ENCODE measurements around the gene NEB.
"Not testable (repeated sequence)": the region's sequence is repeated elsewhere in the genome, so short reads cannot be mapped to it uniquely, and the experiment has no call there.

Gene NEB

GRCh38 chr2:151745261-151745660, 11.0 kb upstream of the NEB start:
- not testable (repeated sequence) for H3K27me3 Mint-ChIP-seq; H3K4me3 Mint-ChIP-seq; DNase-seq; H3K9me3 Mint-ChIP-seq; H3K36me3 Mint-ChIP-seq (ENCODE audit: insufficient read depth); H3K4me1 Mint-ChIP-seq (ENCODE audit: low read depth in 2 of 2); ATAC-seq (replicated peaks); H3K27ac Mint-ChIP-seq

- no peaks in the 10 kb centered on the region for H3K36me3 Mint-ChIP-seq (ENCODE audit: insufficient read depth)
- no peaks in the 10 kb centered on the region for H3K9me3 Mint-ChIP-seq
- H3K27ac Mint-ChIP-seq, result peak overlapping the region in 1 of 2 donors; percentile 50
- ATAC-seq (replicated peaks) (no peak), DNase-seq (no peak)
- H3K4me3 Mint-ChIP-seq, result no peak overlapping the region
- H3K27me3 Mint-ChIP-seq, result peaks cover 0 to 1% of the 10 kb centered on the region in 2 donors
- H3K4me1 Mint-ChIP-seq (ENCODE audit: low read depth in 2 of 2), result peaks cover 0 to 8% of the 10 kb centered on the region in 2 donors
Measured at GRCh38 chr2:151730262-151730975, 3.9 kb downstream of the NEB start.

GRCh38 chr2:151729837-151730236, 4.4 kb downstream of the NEB start:
- Mint-ChIP-seq H3K4me1 (ENCODE audit: low read depth in 2 of 2) (peaks cover 0 to 8% of the 10 kb centered on the region in 2 donors), H3K27me3 (peaks cover 0 to 7% of the 10 kb centered on the region in 2 donors), H3K4me3 (no peak overlapping the region), H3K27ac (peak overlapping the region in 1 of 2 donors; percentile 50), H3K36me3 (ENCODE audit: insufficient read depth) (no peaks in the 10 kb centered on the region), H3K9me3 (no peaks in the 10 kb centered on the region)
- DNase-seq (no peak), ATAC-seq (replicated peaks) (no peak)

- H3K36me3 Mint-ChIP-seq (ENCODE audit: insufficient read depth), result no peaks in the 10 kb centered on the region
- H3K4me1 Mint-ChIP-seq (ENCODE audit: low read depth in 2 of 2), result peaks cover 0 to 8% of the 10 kb centered on the region in 2 donors
- H3K9me3 Mint-ChIP-seq, result no peaks in the 10 kb centered on the region
- no peak overlapping the region for H3K4me3 Mint-ChIP-seq
- peak overlapping the region in 1 of 2 donors; percentile 50 for H3K27ac Mint-ChIP-seq
- peaks cover 0 to 9% of the 10 kb centered on the region in 2 donors for H3K27me3 Mint-ChIP-seq
- DNase-seq (no peak), ATAC-seq (replicated peaks) (no peak)
Measured at GRCh38 chr2:151729415-151729811, 4.9 kb downstream of the NEB start.

- Mint-ChIP-seq H3K36me3 (ENCODE audit: insufficient read depth) (no peaks in the 10 kb centered on the region), H3K27ac (no peak overlapping the region), H3K4me3 (no peak overlapping the region), H3K27me3 (peaks cover 0 to 9% of the 10 kb centered on the region in 2 donors), H3K9me3 (no peaks in the 10 kb centered on the region), H3K4me1 (ENCODE audit: low read depth in 2 of 2) (peaks cover 0 to 8% of the 10 kb centered on the region in 2 donors)
- DNase-seq (no peak), ATAC-seq (replicated peaks) (no peak)
Measured at GRCh38 chr2:151728804-151729414, 5.4 kb downstream of the NEB start.

GRCh38 chr2:151727593-151728552, 6.4 kb downstream of the NEB start:
- H3K36me3 Mint-ChIP-seq (ENCODE audit: insufficient read depth), result no peaks in the 10 kb centered on the region

GRCh38 chr2:151721161-151721560, 13.1 kb downstream of the NEB start:
- H3K9me3 Mint-ChIP-seq, result no peaks in the 10 kb centered on the region

More at GRCh38 chr2:151727593-151728552, 6.4 kb downstream of the NEB start:
- Mint-ChIP-seq H3K9me3 (no peaks in the 10 kb centered on the region), H3K4me1 (ENCODE audit: low read depth in 2 of 2) (peaks cover 0 to 8% of the 10 kb centered on the region in 2 donors), H3K4me3 (no peak overlapping the region), H3K27me3 (peaks cover 0 to 9% of the 10 kb centered on the region in 2 donors), H3K27ac (no peak overlapping the region)
- DNase-seq, result no peak
- no peak for ATAC-seq (replicated peaks)

GRCh38 chr2:151720521-151720920, 13.8 kb downstream of the NEB start:
- no peaks in the 10 kb centered on the region for H3K4me1 Mint-ChIP-seq (ENCODE audit: low read depth in 2 of 2)
- no peak overlapping the region for H3K27ac Mint-ChIP-seq
- no peaks in the 10 kb centered on the region for H3K36me3 Mint-ChIP-seq (ENCODE audit: insufficient read depth)
- peaks cover 6 to 9% of the 10 kb centered on the region in 2 donors for H3K27me3 Mint-ChIP-seq
- H3K4me3 Mint-ChIP-seq, result no peak overlapping the region
- DNase-seq (no peak), ATAC-seq (replicated peaks) (no peak)
- H3K9me3 Mint-ChIP-seq, result no peaks in the 10 kb centered on the region

More at GRCh38 chr2:151721161-151721560, 13.1 kb downstream of the NEB start:
- no peak for DNase-seq
- Mint-ChIP-seq H3K4me3 (no peak overlapping the region), H3K27ac (no peak overlapping the region), H3K4me1 (ENCODE audit: low read depth in 2 of 2) (no peaks in the 10 kb centered on the region), H3K36me3 (ENCODE audit: insufficient read depth) (no peaks in the 10 kb centered on the region), H3K27me3 (peaks cover 6 to 9% of the 10 kb centered on the region in 2 donors)
- ATAC-seq (replicated peaks), result no peak

GRCh38 chr2:151718796-151719195, 15.5 kb downstream of the NEB start:
- Mint-ChIP-seq H3K4me1 (ENCODE audit: low read depth in 2 of 2) (no peaks in the 10 kb centered on the region), H3K27me3 (peaks cover 0 to 6% of the 10 kb centered on the region in 2 donors), H3K9me3 (no peaks in the 10 kb centered on the region), H3K36me3 (ENCODE audit: insufficient read depth) (no peaks in the 10 kb centered on the region), H3K27ac (no peak overlapping the region), H3K4me3 (no peak overlapping the region)
- DNase-seq (no peak), ATAC-seq (replicated peaks) (no peak)

- DNase-seq (no peak), ATAC-seq (replicated peaks) (no peak)
- Mint-ChIP-seq H3K4me1 (ENCODE audit: low read depth in 2 of 2) (no peaks in the 10 kb centered on the region), H3K27me3 (peaks cover 0 to 6% of the 10 kb centered on the region in 2 donors), H3K4me3 (no peak overlapping the region), H3K36me3 (ENCODE audit: insufficient read depth) (no peaks in the 10 kb centered on the region), H3K27ac (no peak overlapping the region), H3K9me3 (no peaks in the 10 kb centered on the region)
Measured at GRCh38 chr2:151718247-151718646, 16.0 kb downstream of the NEB start.

- Mint-ChIP-seq H3K27ac (no peak overlapping the region), H3K4me1 (ENCODE audit: low read depth in 2 of 2) (no peaks in the 10 kb centered on the region), H3K4me3 (no peak overlapping the region), H3K27me3 (peaks cover 0 to 6% of the 10 kb centered on the region in 2 donors), H3K9me3 (no peaks in the 10 kb centered on the region), H3K36me3 (ENCODE audit: insufficient read depth) (no peaks in the 10 kb centered on the region)
- ATAC-seq (replicated peaks), result no peak
- no peak for DNase-seq
Measured at GRCh38 chr2:151716721-151717120, 17.6 kb downstream of the NEB start.

- no peak overlapping the region for H3K27ac Mint-ChIP-seq
- no peak for ATAC-seq (replicated peaks)
- H3K4me3 Mint-ChIP-seq, result no peak overlapping the region
- no peaks in the 10 kb centered on the region for H3K27me3 Mint-ChIP-seq
- DNase-seq, result no peak
- no peaks in the 10 kb centered on the region for H3K9me3 Mint-ChIP-seq
- H3K4me1 Mint-ChIP-seq (ENCODE audit: low read depth in 2 of 2), result no peaks in the 10 kb centered on the region
- H3K36me3 Mint-ChIP-seq (ENCODE audit: insufficient read depth), result no peaks in the 10 kb centered on the region
Measured at GRCh38 chr2:151713291-151713903, 20.9 kb downstream of the NEB start.

- H3K36me3 Mint-ChIP-seq (ENCODE audit: insufficient read depth), result no peaks in the 10 kb centered on the region
- H3K4me1 Mint-ChIP-seq (ENCODE audit: low read depth in 2 of 2), result peaks cover 0 to 1% of the 10 kb centered on the region in 2 donors
- H3K27me3 Mint-ChIP-seq, result peaks cover 5 to 6% of the 10 kb centered on the region in 2 donors
- no peaks in the 10 kb centered on the region for H3K9me3 Mint-ChIP-seq
- no peak for ATAC-seq (replicated peaks)
- no peak overlapping the region for H3K27ac Mint-ChIP-seq
- H3K4me3 Mint-ChIP-seq, result no peak overlapping the region
- no peak for DNase-seq
Measured at GRCh38 chr2:151711025-151711424, 23.3 kb downstream of the NEB start.

Measured in effector memory CD8-positive, alpha-beta T cell (primary cell).